KMS-11 (cell line): ENCODE data around the gene REXO1.

Experiments used
- H2AFZ ChIP-seq: fragments of 200-600 bp; sonication (generic); 2 replicates; pipeline ENCODE4 v1.6.1; 2016; ENCODE audit warnings: antibody characterized with exemption, mixed run types, low read depth
- H3K27ac ChIP-seq: fragments of 200-600 bp; sonication (generic); 2 replicates; pipeline ENCODE4 v1.6.1; 2016; ENCODE audit warnings: mild to moderate bottlenecking, mixed run types
- H3K27me3 ChIP-seq: fragments of 200-600 bp; sonication (generic); 2 replicates; pipeline ENCODE4 v1.6.1; 2017; ENCODE audit warnings: mild to moderate bottlenecking, low read depth, mixed run types, moderate library complexity; ENCODE audit not compliant: insufficient read depth
- H3K36me3 ChIP-seq: fragments of 200-600 bp; sonication (generic); 2 replicates; pipeline ENCODE4 v1.6.1; 2017; ENCODE audit warnings: mild to moderate bottlenecking, mixed run types; ENCODE audit not compliant: insufficient read depth
- H3K4me1 ChIP-seq: fragments of 200-600 bp; sonication (generic); 2 replicates; pipeline ENCODE4 v1.6.1; 2016; ENCODE audit warnings: mild to moderate bottlenecking, low read depth, mixed run types; ENCODE audit not compliant: poor library complexity, severe bottlenecking
- H3K4me2 ChIP-seq: fragments of 200-600 bp; sonication (generic); 2 replicates; pipeline ENCODE4 v1.7.0; 2016; ENCODE audit warnings: mild to moderate bottlenecking, mixed run types
- H3K4me3 ChIP-seq: fragments of 200-600 bp; sonication (generic); IDR thresholded peaks from 2 replicates; pipeline ENCODE4 v1.6.1; 2017; ENCODE audit warnings: low read depth, low read length, mixed read lengths; ENCODE audit not compliant: insufficient read depth
- H3K79me2 ChIP-seq: fragments of 200-600 bp; sonication (generic); 2 replicates; pipeline ENCODE4 v1.6.1; 2016; ENCODE audit warnings: low read depth, mixed run types; ENCODE audit not compliant: insufficient read depth
- H3K9ac ChIP-seq: fragments of 200-600 bp; sonication (generic); 2 replicates; pipeline ENCODE4 v1.6.1; 2016; ENCODE audit warnings: mild to moderate bottlenecking, mixed run types
- H4K20me1 ChIP-seq: fragments of 200-600 bp; sonication (generic); 2 replicates; pipeline ENCODE4 v1.6.1; 2016; ENCODE audit warnings: mild to moderate bottlenecking, mixed run types; ENCODE audit not compliant: insufficient read depth
- TF ChIP-seq, protein P1 (sequence below): fragments of 200-600 bp; sonication (generic); conservative IDR thresholded peaks from 2 replicates; pipeline ENCODE4 v1.6.1; 2017; ENCODE audit warnings: low read depth, mild to moderate bottlenecking, antibody characterized with exemption, low read length, moderate library complexity, mixed read lengths

The REXO1 gene

DNA sequence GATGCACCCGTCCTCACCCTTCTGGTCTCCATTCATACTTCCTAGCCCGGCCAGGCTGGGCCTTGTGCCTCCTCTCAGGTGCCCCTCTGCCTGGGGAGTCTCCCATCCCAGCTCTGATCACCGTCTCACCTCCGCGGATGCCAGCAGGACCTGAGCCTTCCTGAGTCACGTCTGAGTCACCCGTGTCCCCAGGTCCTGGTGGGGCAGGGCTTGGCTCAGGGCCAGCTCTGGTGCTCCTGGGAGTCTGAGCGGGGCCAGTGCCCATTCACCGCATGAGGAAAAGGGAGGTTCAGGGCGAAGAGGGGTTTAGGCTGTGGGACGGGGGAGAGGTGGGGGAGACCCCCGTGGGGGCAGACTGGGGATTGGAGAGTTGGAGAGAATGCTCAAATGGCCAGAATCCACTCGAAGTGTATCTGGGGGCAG is 36.8 kb downstream of the REXO1 start:
- Histone ChIP-seq H3K4me3 (no peak overlapping the region), H3K4me2 (peak overlapping the region; percentile 73), H3K27me3 (peaks cover 23% of the 10 kb centered on the region; the same call in 1 of the 2 replicates), H3K79me2 (no peaks in the 10 kb centered on the region), H3K9ac (no peak overlapping the region), H3K36me3 (no peaks in the 10 kb centered on the region), H3K4me1 (peaks cover 7% of the 10 kb centered on the region), H2AFZ (peak overlapping the region; percentile 61; the same call in 1 of the 2 replicates), H4K20me1 (no peaks in the 10 kb centered on the region), H3K27ac (no peak overlapping the region)
- TF ChIP-seq, protein P1, sequence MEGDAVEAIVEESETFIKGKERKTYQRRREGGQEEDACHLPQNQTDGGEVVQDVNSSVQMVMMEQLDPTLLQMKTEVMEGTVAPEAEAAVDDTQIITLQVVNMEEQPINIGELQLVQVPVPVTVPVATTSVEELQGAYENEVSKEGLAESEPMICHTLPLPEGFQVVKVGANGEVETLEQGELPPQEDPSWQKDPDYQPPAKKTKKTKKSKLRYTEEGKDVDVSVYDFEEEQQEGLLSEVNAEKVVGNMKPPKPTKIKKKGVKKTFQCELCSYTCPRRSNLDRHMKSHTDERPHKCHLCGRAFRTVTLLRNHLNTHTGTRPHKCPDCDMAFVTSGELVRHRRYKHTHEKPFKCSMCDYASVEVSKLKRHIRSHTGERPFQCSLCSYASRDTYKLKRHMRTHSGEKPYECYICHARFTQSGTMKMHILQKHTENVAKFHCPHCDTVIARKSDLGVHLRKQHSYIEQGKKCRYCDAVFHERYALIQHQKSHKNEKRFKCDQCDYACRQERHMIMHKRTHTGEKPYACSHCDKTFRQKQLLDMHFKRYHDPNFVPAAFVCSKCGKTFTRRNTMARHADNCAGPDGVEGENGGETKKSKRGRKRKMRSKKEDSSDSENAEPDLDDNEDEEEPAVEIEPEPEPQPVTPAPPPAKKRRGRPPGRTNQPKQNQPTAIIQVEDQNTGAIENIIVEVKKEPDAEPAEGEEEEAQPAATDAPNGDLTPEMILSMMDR: no peak

DNA sequence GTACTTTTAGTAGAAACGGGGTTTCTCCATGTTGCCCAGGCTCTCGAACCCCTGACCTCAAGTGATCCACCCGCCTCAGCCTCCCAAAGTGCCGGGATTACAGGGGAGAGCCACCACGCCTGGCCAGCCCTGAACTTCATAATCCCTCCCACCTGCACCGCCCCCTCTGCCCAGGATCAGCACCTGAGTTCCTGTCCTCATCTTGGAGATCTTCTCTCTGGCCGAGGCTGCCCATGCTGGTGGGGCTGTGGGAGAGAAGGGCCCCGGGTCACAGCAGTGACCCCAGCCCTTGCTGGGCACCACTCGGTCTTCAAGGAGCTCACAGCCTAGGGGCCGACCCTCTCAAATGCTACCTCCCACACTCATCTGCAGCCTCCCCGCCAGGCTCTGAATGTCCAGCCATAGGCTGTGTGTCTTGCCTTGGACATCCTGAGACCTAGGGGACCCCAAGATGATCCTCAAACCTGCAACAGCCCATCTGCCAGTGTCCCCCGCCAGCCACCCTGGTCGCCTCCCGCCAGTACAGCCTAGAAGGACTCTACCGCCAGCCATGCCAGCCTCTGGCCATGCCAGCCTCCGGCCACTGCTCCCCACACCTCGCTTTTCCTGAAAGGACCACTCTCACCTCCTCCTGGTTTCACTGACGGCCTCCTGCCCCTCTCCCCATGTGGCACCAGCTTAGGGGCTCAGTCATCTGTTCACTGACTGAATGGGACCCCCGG is 37.7 kb downstream of the REXO1 start:
- Histone ChIP-seq H4K20me1 (no peaks in the 10 kb centered on the region), H3K4me1 (peaks cover 7% of the 10 kb centered on the region), H3K4me2 (no peak overlapping the region), H2AFZ (no peak overlapping the region), H3K27me3 (peaks cover 25% of the 10 kb centered on the region; the same call in 1 of the 2 replicates), H3K36me3 (no peaks in the 10 kb centered on the region), H3K4me3 (no peak overlapping the region), H3K9ac (no peak overlapping the region), H3K27ac (no peak overlapping the region), H3K79me2 (no peaks in the 10 kb centered on the region)
- TF ChIP-seq, protein P1: no peak

DNA sequence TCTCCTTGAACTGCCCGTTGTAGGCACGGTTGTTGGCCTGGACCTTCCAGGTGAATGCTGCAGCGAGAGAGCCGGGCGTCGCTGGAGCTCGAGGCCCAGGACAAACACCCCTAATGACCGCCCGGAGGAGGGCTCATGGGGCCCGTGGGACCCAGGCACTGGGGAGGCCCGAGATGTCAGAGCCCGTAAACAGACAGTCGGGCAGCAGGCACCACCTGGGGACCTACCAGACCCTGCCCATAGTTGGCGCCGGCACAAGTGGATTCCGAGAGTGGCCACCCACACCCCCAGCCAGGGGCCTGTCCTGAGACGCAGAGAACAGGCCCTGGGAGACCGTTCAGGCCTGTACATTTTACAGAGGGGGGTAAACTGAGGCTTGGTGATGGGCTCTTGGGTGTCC is 38.6 kb downstream of the REXO1 start:
- H3K27me3 ChIP-seq: peaks cover 31% of the 10 kb centered on the region; the same call in 1 of the 2 replicates
- TF ChIP-seq, protein P1: no peak
- H3K4me3 ChIP-seq: no peak overlapping the region
- H2AFZ ChIP-seq: no peak overlapping the region
- no peaks in the 10 kb centered on the region for H3K79me2 ChIP-seq
- no peak overlapping the region for H3K9ac ChIP-seq
- H3K4me1 ChIP-seq: peaks cover 7% of the 10 kb centered on the region
- no peak overlapping the region for H3K27ac ChIP-seq
- H3K4me2 ChIP-seq: no peak overlapping the region
- H4K20me1 ChIP-seq: no peaks in the 10 kb centered on the region
- H3K36me3 ChIP-seq: no peaks in the 10 kb centered on the region

DNA sequence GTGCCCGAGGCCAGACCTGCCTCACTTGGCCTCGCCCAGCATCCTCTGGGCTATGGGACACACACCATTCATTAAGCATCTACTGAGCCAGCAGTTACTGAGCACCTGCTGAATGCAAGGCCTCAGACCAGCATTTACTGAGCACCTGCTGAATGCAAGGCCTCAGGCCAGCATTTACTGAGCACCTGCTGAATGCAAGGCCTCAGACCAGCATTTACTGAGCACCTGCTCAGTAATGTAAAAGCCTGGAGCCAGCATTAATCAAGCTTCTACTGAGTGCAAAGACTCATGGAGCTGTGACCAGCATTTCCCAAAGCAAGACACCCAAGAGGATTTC is 39.9 kb downstream of the REXO1 start:
- Histone ChIP-seq H3K79me2 (no peaks in the 10 kb centered on the region), H3K4me2 (no peak overlapping the region), H3K27ac (no peak overlapping the region), H2AFZ (no peak overlapping the region), H3K4me3 (no peak overlapping the region), H4K20me1 (no peaks in the 10 kb centered on the region), H3K9ac (no peak overlapping the region), H3K27me3 (peaks cover 36% of the 10 kb centered on the region; the same call in 1 of the 2 replicates), H3K36me3 (no peaks in the 10 kb centered on the region), H3K4me1 (peaks cover 7% of the 10 kb centered on the region)
- TF ChIP-seq, protein P1: no peak
